PC-3 (cell line): ENCODE measurements around the gene SFXN4. TPM values are rescaled to one million over a fixed set of nuclear protein-coding genes. Genes with fewer than 3 reads are reported as not detected.

Source experiments
- ATAC-seq: fragments of 200-7000 bp; cut with Tn5 transposase; 2 replicates; pipeline ENCODE4 v1.9.1; 2020; ENCODE audit warnings: mild to moderate bottlenecking, moderate library complexity
- BruUV-seq: library from RNA; stranded (reverse); fragments of 400-500 nt; replicated peaks from 2 replicates; lab custom pipeline; 2021; lab: Mats Ljungman, UMichigan
- CTCF ChIA-PET: fragments of 300-600 bp; sonication (Branson Sonifier 250); formaldehyde crosslinking; loops from one replicate; lab custom pipeline; 2022; ENCODE audit warnings: antibody characterized with exemption; lab: Charles Lee
- POLR2A ChIA-PET: fragments of 300-600 bp; sonication (Branson Sonifier 250); formaldehyde crosslinking; loops from one replicate; lab custom pipeline; 2022; ENCODE audit warnings: antibody characterized with exemption; ENCODE audit not compliant: unreplicated experiment; lab: Charles Lee
- DNase-seq: peaks from one replicate; pipeline ENCODE4 v3.0.0-alpha.2; 2015
- H2AFZ ChIP-seq: fragments of 300-600 bp; sonication (generic); 2 replicates; pipeline ENCODE4 v1.6.0; 2016; ENCODE audit warnings: antibody characterized with exemption, low read length
- H3F3A ChIP-seq: fragments of 300-600 bp; sonication (generic); one replicate; pipeline ENCODE4 v1.6.0; 2017; ENCODE audit warnings: antibody characterized with exemption, low read length, control low read depth, mild to moderate bottlenecking; ENCODE audit not compliant: unreplicated experiment
- H3K27ac ChIP-seq: fragments of 300-600 bp; sonication (generic); 2 replicates; pipeline ENCODE4 v1.5.1; 2016; ENCODE audit warnings: mild to moderate bottlenecking, low read length
- H3K27me3 ChIP-seq: fragments of 300-600 bp; sonication (generic); 2 replicates; pipeline ENCODE4 v1.6.1; 2016; ENCODE audit warnings: low read length, mixed read lengths
- H3K36me3 ChIP-seq: fragments of 300-600 bp; sonication (generic); 2 replicates; pipeline ENCODE4 v1.6.1; 2016; ENCODE audit warnings: low read depth, mixed run types, low read length, mixed read lengths
- H3K4me1 ChIP-seq: fragments of 300-600 bp; sonication (generic); 2 replicates; pipeline ENCODE4 v1.5.1; 2016; ENCODE audit warnings: low read length; ENCODE audit not compliant: insufficient read depth
- H3K4me2 ChIP-seq: fragments of 300-600 bp; sonication (generic); 2 replicates; pipeline ENCODE4 v1.6.0; 2016; ENCODE audit warnings: low read length
- H3K4me3 ChIP-seq: fragments of 300-600 bp; sonication (generic); 2 replicates; pipeline ENCODE4 v1.5.1; 2016; ENCODE audit warnings: mild to moderate bottlenecking, low read length, mixed read lengths
- H3K79me2 ChIP-seq: fragments of 300-600 bp; sonication (generic); 2 replicates; pipeline ENCODE4 v1.6.1; 2017; ENCODE audit warnings: low read length, mixed read lengths
- H3K9ac ChIP-seq: fragments of 300-600 bp; sonication (generic); 2 replicates; pipeline ENCODE4 v1.6.0; 2016; ENCODE audit warnings: mild to moderate bottlenecking, low read length
- H3K9me2 ChIP-seq: fragments of 300-600 bp; sonication (generic); replicated peaks from 2 replicates; pipeline ENCODE4 v1.6.1; 2016; ENCODE audit warnings: mixed run types, low read length, mixed read lengths
- H3K9me3 ChIP-seq: fragments of 300-600 bp; sonication (generic); 2 replicates; pipeline ENCODE4 v1.6.1; 2016; ENCODE audit warnings: low read length, mixed read lengths
- H4K20me1 ChIP-seq: fragments of 300-600 bp; sonication (generic); 2 replicates; pipeline ENCODE4 v1.6.1; 2016; ENCODE audit warnings: low read length, mixed read lengths
- EZH2 ChIP-seq: fragments of 300-600 bp; sonication (generic); IDR thresholded peaks from one replicate; pipeline ENCODE4 v1.6.1; 2017; ENCODE audit warnings: antibody characterized with exemption, mild to moderate bottlenecking, low read length; ENCODE audit not compliant: unreplicated experiment
- EZH2phosphoT487 ChIP-seq: fragments of 300-600 bp; sonication (generic); IDR thresholded peaks from 2 replicates; pipeline ENCODE4 v1.6.1; 2018; ENCODE audit warnings: mild to moderate bottlenecking, antibody characterized with exemption, low read length, borderline replicate concordance
- intact Hi-C: fragments of 100-400 bp; cut with micrococcal nuclease; formaldehyde crosslinking; loops from 2 replicates; pipeline ENCODE4 v1.9.0; 2023
- total RNA-seq: library from RNA; depleted of rRNA; stranded (reverse); fragments of >200 nt; gene quantifications from 2 replicates; pipeline ENCODE4 v1.2.3, GENCODE V29; 2014
- TF ChIP-seq, protein P1 (sequence below): fragments of 300-600 bp; sonication (generic); conservative IDR thresholded peaks from 2 replicates; pipeline ENCODE4 v1.5.1; 2017; ENCODE audit warnings: antibody characterized with exemption, low read depth, mild to moderate bottlenecking, low read length

SFXN4 gene
- total RNA-seq, 1 experiment from 2014 or later, result 32.8 TPM

DNA sequence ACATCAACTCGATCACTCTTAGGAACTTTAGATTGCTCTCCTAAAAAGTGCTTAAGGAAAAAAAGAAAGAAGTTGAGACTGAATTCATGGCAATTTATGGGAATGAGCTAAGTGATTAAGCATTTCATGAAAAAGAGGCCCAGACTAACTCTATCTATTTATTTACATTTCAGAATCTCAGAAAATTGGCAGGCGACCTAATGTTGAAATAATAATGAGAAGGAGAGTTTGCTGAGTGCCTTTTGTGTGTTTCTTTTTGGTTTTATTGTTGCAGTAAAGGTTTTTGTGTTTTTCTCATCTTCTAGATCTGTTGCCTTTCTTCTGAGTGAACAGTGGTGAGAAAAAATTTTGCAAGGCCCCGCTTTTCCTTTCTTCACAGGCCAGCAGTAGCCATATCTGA, 45.7 kb upstream of the SFXN4 start:
- H4K20me1 ChIP-seq, result no peaks in the 10 kb centered on the region
- H3K36me3 ChIP-seq, result no peaks in the 10 kb centered on the region
- H2AFZ ChIP-seq, result no peak overlapping the region; the same call in 1 of the 2 replicates
- no peaks in the 10 kb centered on the region for H3K9me2 ChIP-seq
- no peaks in the 10 kb centered on the region for H3K9me3 ChIP-seq
- no peak overlapping the region for H3K4me3 ChIP-seq
- no peaks in the 10 kb centered on the region for H3F3A ChIP-seq
- no peaks in the 10 kb centered on the region for H3K27me3 ChIP-seq
- H3K27ac ChIP-seq, result no peak overlapping the region
- peaks cover 23% of the 10 kb centered on the region for H3K79me2 ChIP-seq
- H3K9ac ChIP-seq, result no peak overlapping the region
- DNase-seq (peak; percentile 29), ATAC-seq (no peak)
- H3K4me1 ChIP-seq, result peaks cover 29% of the 10 kb centered on the region
- peak overlapping the region; percentile 26 for H3K4me2 ChIP-seq
- TF ChIP-seq, protein P1, sequence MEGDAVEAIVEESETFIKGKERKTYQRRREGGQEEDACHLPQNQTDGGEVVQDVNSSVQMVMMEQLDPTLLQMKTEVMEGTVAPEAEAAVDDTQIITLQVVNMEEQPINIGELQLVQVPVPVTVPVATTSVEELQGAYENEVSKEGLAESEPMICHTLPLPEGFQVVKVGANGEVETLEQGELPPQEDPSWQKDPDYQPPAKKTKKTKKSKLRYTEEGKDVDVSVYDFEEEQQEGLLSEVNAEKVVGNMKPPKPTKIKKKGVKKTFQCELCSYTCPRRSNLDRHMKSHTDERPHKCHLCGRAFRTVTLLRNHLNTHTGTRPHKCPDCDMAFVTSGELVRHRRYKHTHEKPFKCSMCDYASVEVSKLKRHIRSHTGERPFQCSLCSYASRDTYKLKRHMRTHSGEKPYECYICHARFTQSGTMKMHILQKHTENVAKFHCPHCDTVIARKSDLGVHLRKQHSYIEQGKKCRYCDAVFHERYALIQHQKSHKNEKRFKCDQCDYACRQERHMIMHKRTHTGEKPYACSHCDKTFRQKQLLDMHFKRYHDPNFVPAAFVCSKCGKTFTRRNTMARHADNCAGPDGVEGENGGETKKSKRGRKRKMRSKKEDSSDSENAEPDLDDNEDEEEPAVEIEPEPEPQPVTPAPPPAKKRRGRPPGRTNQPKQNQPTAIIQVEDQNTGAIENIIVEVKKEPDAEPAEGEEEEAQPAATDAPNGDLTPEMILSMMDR, result no peak
- POLR2A ChIA-PET, result no interaction called here
- intact Hi-C loops, result no loop called here
- BruUV-seq, result no TSS peak
- CTCF ChIA-PET, result interaction anchor here (0.8 to 0.9 kb wide), 2 partner anchors 42 to 60 kb away, joined by 5 to 6 read pairs; no protein-coding TSS in a partner anchor

DNA sequence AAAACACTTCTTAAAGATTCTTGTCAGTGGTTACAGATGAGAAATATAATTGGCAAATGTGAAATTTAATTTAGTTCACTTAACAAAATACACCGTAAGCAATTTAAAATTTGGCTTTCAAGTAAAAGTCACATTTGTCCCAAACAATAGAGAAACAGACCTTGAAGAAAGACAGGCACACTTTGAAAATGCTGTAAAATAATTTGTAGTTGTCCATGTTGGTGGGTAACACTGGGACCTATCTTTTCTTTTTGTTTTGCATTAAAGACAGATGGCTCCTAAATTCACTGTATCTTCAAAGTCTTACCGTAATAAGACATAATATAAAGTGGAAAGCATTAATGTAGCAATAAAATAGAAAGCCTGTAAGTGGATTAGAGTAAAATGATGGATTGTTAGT, 45.1 kb upstream of the SFXN4 start:
- intact Hi-C loops, result no loop called here
- TF ChIP-seq EZH2phosphoT487 (no peak), EZH2 (no peak)
- TF ChIP-seq, protein P1, result no peak
- no peak overlapping the region for H3K4me3 ChIP-seq
- H3F3A ChIP-seq, result no peaks in the 10 kb centered on the region
- ChIA-PET POLR2A (no interaction called here), CTCF (interaction anchor here (0.6 to 0.9 kb wide), 4 partner anchors 43 to 94 kb away, joined by 3 to 6 read pairs (median 4); no protein-coding TSS in a partner anchor)
- H3K4me2 ChIP-seq, result peak overlapping the region; percentile 26
- no peaks in the 10 kb centered on the region for H3K27me3 ChIP-seq
- no TSS peak for BruUV-seq
- no peaks in the 10 kb centered on the region for H3K9me3 ChIP-seq
- no peaks in the 10 kb centered on the region for H4K20me1 ChIP-seq
- peaks cover 33% of the 10 kb centered on the region for H3K4me1 ChIP-seq
- H3K9me2 ChIP-seq, result no peaks in the 10 kb centered on the region
- DNase-seq, result no peak
- H3K36me3 ChIP-seq, result no peaks in the 10 kb centered on the region
- H2AFZ ChIP-seq, result no peak overlapping the region
- no peak overlapping the region for H3K27ac ChIP-seq
- no peak for ATAC-seq
- H3K79me2 ChIP-seq, result peaks cover 23% of the 10 kb centered on the region
- H3K9ac ChIP-seq, result no peak overlapping the region

DNA sequence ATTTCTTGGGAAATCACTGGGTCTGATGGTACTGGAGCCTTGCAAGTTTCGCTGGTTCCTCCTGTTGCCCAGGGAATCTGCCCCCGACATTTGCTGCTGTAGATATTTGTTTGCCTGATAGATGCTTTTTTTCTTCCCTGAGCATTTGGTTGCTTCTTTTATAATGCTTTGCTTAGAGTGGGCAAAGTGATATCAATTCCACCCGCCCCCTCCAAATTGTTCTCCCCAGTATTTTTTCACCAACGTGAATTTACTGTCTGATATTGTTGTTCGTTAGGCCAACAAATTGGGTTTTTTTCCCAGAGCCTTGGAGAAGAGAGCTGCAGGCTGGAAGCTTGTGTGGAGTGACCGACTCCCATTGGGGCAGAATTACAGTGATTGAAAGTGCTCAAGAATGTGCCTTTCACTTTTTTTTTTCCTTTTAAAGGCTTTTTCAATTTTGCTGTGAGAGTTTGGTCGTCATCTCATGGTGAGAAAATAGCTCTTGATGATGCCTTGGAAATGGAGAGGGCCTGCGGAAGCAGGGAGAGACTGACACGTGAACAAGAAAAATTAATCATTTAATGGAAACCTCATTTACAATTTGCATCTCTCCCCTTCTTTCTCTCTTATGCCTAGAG, 44.3 kb upstream of the SFXN4 start:
- Histone ChIP-seq H3K4me2 (peak overlapping the region; percentile 91), H3K36me3 (no peaks in the 10 kb centered on the region), H3K79me2 (peaks cover 23% of the 10 kb centered on the region), H4K20me1 (no peaks in the 10 kb centered on the region), H3K27me3 (no peaks in the 10 kb centered on the region), H3K4me3 (peak overlapping the region; percentile 78), H3K9me3 (no peaks in the 10 kb centered on the region), H3F3A (no peaks in the 10 kb centered on the region), H3K4me1 (peaks cover 33% of the 10 kb centered on the region), H3K9ac (peak overlapping the region; percentile 14; the same call in 1 of the 2 replicates), H3K9me2 (no peaks in the 10 kb centered on the region), H2AFZ (peak overlapping the region; percentile 80), H3K27ac (no peak overlapping the region)
- BruUV-seq, result no TSS peak
- DNase-seq (no peak), ATAC-seq (no peak)
- CTCF ChIA-PET, result interaction anchor here (0.6 to 1.3 kb wide), 7 partner anchors 37 to 250 kb away, joined by 3 to 11 read pairs (median 3); partner anchors contain the start of gene DENND10
- no peak for TF ChIP-seq EZH2phosphoT487
- TF ChIP-seq, protein P1, result no peak
- TF ChIP-seq EZH2, result no peak
- intact Hi-C loops, result loop anchor here (1.0 to 5.0 kb wide), 3 partner anchors 43 to 282 kb away; no protein-coding TSS in a partner anchor
- POLR2A ChIA-PET, result interaction anchor here (0.5 kb wide), 1 partner anchor 516 kb away, joined by 13 read pairs; the partner anchor contains the start of gene INPP5F
